Osteocyte (in vitro differentiated cells): ENCODE data around the gene NTN1. TPM values are rescaled to one million over a fixed set of nuclear protein-coding genes. Genes with fewer than 3 reads are reported as not detected.

Source experiments
- DNase-seq: peaks from one replicate; pipeline ENCODE4 v3.0.0; 2021; ENCODE audit warnings: mixed read lengths; ENCODE audit not compliant: unreplicated experiment; ENCODE audit errors: extremely low spot score
- H3K27ac Mint-ChIP-seq: one replicate; pipeline ENCODE4 v1.8.0; 2021; ENCODE audit warnings: mild to moderate bottlenecking, mixed read lengths; ENCODE audit not compliant: unreplicated experiment
- H3K27me3 Mint-ChIP-seq: one replicate; pipeline ENCODE4 v1.8.0; 2021; ENCODE audit warnings: mixed read lengths; ENCODE audit not compliant: unreplicated experiment
- H3K36me3 Mint-ChIP-seq: one replicate; pipeline ENCODE4 v1.8.0; 2021; ENCODE audit warnings: mixed read lengths; ENCODE audit not compliant: unreplicated experiment
- H3K4me1 Mint-ChIP-seq: one replicate; pipeline ENCODE4 v1.8.0; 2021; ENCODE audit warnings: mixed read lengths; ENCODE audit not compliant: unreplicated experiment
- H3K4me3 Mint-ChIP-seq: one replicate; pipeline ENCODE4 v1.8.0; 2021; ENCODE audit warnings: mild to moderate bottlenecking, moderate library complexity, mixed read lengths; ENCODE audit not compliant: unreplicated experiment
- H3K9me3 Mint-ChIP-seq: one replicate; pipeline ENCODE4 v1.8.0; 2021; ENCODE audit warnings: mixed read lengths; ENCODE audit not compliant: unreplicated experiment
- total RNA-seq: library from RNA; stranded (reverse); gene quantifications from 2 replicates; pipeline ENCODE4 v1.2.1, GENCODE V29; 2021
- TF ChIP-seq, protein P1 (sequence below): fragments of 200-600 bp; sonication (generic); IDR thresholded peaks from 2 replicates; pipeline ENCODE4 v1.5.0; 2021; ENCODE audit warnings: antibody characterized with exemption, mild to moderate bottlenecking, moderate library complexity

NTN1 gene
- total RNA-seq, 1 donor from 2014 or later, result 21.4 TPM

- Mint-ChIP-seq H3K4me3 (no peak overlapping the region), H3K4me1 (peaks cover 11% of the 10 kb centered on the region), H3K27ac (no peak overlapping the region), H3K9me3 (no peaks in the 10 kb centered on the region), H3K27me3 (peaks cover 20% of the 10 kb centered on the region), H3K36me3 (peaks cover 3% of the 10 kb centered on the region)
- DNase-seq, result no peak
- TF ChIP-seq, protein P1, sequence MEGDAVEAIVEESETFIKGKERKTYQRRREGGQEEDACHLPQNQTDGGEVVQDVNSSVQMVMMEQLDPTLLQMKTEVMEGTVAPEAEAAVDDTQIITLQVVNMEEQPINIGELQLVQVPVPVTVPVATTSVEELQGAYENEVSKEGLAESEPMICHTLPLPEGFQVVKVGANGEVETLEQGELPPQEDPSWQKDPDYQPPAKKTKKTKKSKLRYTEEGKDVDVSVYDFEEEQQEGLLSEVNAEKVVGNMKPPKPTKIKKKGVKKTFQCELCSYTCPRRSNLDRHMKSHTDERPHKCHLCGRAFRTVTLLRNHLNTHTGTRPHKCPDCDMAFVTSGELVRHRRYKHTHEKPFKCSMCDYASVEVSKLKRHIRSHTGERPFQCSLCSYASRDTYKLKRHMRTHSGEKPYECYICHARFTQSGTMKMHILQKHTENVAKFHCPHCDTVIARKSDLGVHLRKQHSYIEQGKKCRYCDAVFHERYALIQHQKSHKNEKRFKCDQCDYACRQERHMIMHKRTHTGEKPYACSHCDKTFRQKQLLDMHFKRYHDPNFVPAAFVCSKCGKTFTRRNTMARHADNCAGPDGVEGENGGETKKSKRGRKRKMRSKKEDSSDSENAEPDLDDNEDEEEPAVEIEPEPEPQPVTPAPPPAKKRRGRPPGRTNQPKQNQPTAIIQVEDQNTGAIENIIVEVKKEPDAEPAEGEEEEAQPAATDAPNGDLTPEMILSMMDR, result no peak
Measured at GRCh38 chr17:9206741-9207332, 185.5 kb downstream of the NTN1 start.

DNA sequence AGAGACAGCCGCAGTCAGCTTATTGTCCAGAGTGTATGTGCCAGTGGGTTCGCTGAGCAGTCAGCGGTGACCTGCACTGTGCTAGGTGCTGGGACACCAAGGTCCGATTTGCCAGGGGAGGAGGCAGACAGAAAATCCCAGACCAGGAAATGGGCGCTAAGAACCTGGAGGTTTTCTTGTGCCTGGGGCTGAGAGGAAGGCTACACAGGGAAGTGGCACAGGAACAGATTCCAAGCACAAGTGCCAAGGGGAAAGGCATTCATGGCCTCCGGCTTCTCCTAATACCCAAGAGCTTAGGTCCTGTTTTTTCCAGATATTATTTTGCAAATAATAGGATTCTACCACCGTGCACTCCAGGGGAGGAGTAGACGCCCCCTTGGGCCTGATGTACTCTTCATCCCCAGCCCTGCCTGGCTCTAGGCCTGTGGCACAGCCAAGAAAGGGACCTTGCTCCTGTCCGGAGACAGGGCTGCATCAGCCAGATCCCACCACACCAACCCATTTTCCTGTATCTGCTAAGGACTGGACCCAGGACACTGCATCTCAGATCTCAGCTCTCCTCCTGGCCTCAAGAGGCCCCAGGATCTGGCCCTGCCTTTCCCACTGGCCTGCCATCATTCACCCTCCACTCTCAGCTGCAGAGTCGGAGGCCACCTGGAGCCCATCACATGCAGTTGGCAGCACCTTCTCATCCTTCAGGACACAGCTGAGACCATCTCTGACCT, 187.2 kb downstream of the NTN1 start:
- H3K27ac Mint-ChIP-seq, result no peak overlapping the region
- H3K9me3 Mint-ChIP-seq, result no peaks in the 10 kb centered on the region
- TF ChIP-seq, protein P1, result no peak
- H3K36me3 Mint-ChIP-seq, result peaks cover 3% of the 10 kb centered on the region
- no peak overlapping the region for H3K4me3 Mint-ChIP-seq
- H3K4me1 Mint-ChIP-seq, result peaks cover 12% of the 10 kb centered on the region
- DNase-seq, result no peak
- H3K27me3 Mint-ChIP-seq, result peaks cover 17% of the 10 kb centered on the region

DNA sequence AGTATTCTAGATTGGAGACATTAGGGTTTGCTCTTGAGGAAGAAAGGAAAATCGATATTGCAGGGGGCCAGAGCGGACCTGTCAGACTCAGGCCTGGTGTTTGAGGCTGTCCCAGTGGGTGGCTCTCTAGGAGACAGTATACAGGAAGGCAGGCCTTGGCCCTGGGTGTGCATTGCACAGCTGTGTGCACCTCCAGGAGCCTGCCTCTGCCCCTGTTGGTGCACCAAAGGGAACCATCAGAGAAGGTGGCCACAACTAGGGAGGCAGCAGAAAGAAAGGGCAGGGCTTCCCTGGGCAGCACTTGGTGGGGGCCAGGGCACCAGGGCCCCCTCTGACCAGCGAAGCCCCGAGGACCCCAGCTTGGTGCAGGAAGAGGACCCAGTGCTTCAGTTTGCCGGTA, 188.0 kb downstream of the NTN1 start:
- TF ChIP-seq, protein P1, result no peak
- Mint-ChIP-seq H3K4me3 (no peak overlapping the region), H3K36me3 (peaks cover 3% of the 10 kb centered on the region), H3K9me3 (no peaks in the 10 kb centered on the region), H3K27ac (no peak overlapping the region), H3K27me3 (peaks cover 13% of the 10 kb centered on the region), H3K4me1 (peaks cover 12% of the 10 kb centered on the region)
- DNase-seq, result no peak

- peaks cover 1% of the 10 kb centered on the region for H3K9me3 Mint-ChIP-seq
- TF ChIP-seq, protein P1, result no peak
- peaks cover 3% of the 10 kb centered on the region for H3K36me3 Mint-ChIP-seq
- no peak overlapping the region for H3K4me3 Mint-ChIP-seq
- H3K27ac Mint-ChIP-seq, result no peak overlapping the region
- DNase-seq, result no peak
- H3K4me1 Mint-ChIP-seq, result peaks cover 12% of the 10 kb centered on the region
- H3K27me3 Mint-ChIP-seq, result peaks cover 11% of the 10 kb centered on the region
Measured at GRCh38 chr17:9209781-9210370, 188.6 kb downstream of the NTN1 start.

- H3K27me3 Mint-ChIP-seq, result peaks cover 5% of the 10 kb centered on the region
- H3K4me1 Mint-ChIP-seq, result peaks cover 12% of the 10 kb centered on the region
- TF ChIP-seq, protein P1, result no peak
Measured at GRCh38 chr17:9211133-9211765, 189.9 kb downstream of the NTN1 start.

More at GRCh38 chr17:9211133-9211765, 189.9 kb downstream of the NTN1 start:
- Mint-ChIP-seq H3K36me3 (peaks cover 13% of the 10 kb centered on the region), H3K27ac (no peak overlapping the region), H3K4me3 (no peak overlapping the region), H3K9me3 (peaks cover 15% of the 10 kb centered on the region)
- no peak for DNase-seq
